Esophagus muscularis mucosa (tissue), 3 donors: ENCODE measurements around the gene NAPB.

Experiments used
- POLR2A ChIP-seq: fragments of 450-650 bp; IDR thresholded peaks from one replicate; pipeline ENCODE4 v1.6.1; 2017; ENCODE audit warnings: antibody characterized with exemption, moderate library complexity, mild to moderate bottlenecking, low read depth
- TF ChIP-seq, protein P1 (sequence below), 3 experiments: fragments of 200-600 bp in 2 of 3; fragments of 450-650 bp in 1 of 3; sonication (generic) in 2 of 3; IDR thresholded peaks; one replicate each; pipeline ENCODE4 v1.5.1; 2017 to 2019; ENCODE audit warnings: antibody characterized with exemption in 3 of 3, mild to moderate bottlenecking in 2 of 3, moderate library complexity in 1 of 3

- TF ChIP-seq, protein P1, sequence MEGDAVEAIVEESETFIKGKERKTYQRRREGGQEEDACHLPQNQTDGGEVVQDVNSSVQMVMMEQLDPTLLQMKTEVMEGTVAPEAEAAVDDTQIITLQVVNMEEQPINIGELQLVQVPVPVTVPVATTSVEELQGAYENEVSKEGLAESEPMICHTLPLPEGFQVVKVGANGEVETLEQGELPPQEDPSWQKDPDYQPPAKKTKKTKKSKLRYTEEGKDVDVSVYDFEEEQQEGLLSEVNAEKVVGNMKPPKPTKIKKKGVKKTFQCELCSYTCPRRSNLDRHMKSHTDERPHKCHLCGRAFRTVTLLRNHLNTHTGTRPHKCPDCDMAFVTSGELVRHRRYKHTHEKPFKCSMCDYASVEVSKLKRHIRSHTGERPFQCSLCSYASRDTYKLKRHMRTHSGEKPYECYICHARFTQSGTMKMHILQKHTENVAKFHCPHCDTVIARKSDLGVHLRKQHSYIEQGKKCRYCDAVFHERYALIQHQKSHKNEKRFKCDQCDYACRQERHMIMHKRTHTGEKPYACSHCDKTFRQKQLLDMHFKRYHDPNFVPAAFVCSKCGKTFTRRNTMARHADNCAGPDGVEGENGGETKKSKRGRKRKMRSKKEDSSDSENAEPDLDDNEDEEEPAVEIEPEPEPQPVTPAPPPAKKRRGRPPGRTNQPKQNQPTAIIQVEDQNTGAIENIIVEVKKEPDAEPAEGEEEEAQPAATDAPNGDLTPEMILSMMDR (IDR thresholded peaks at IDR 0.05), result no peak
- TF ChIP-seq POLR2A, result no peak
Observed at GRCh38 chr20:23386304-23387117, 34.8 kb downstream of the NAPB start.
